T-helper 2 cell (primary cell): ENCODE data around the gene PROB1.
"Not testable (repeated sequence)": the region's sequence is repeated elsewhere in the genome, so short reads cannot be mapped to it uniquely, and the experiment has no call there.

Source experiments
- DNase-seq, 5 experiments: peaks; one replicate each; pipeline versions ENCODE4 v3.0.0 to v3.0.0-alpha.2; 2012 to 2022

The PROB1 gene

GRCh38 chr5:139413963-139414362 lies 19.1 kb upstream of the PROB1 start:
- peak in 1 of 5 experiments; percentile 38 for DNase-seq

DNA sequence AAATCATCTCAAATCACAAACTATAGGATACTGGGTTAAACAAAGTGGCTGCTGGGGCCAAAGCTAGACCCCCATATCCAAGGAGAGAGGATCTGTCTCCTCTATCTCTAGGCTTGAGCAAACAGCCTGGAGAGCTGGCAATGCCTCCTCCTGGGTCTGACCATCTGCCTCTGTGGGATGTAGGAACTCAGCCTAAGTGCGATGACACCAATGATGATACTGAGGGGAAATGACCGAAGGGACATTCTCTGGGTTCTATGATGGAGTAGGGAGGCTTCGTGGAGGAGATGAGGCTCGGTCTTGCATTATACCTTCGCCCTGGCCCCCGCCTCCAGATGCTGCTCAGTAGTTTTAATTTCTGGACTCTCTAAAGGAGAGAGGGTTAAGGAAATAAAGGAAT lies 18.2 kb upstream of the PROB1 start:
- no peak for DNase-seq

DNA sequence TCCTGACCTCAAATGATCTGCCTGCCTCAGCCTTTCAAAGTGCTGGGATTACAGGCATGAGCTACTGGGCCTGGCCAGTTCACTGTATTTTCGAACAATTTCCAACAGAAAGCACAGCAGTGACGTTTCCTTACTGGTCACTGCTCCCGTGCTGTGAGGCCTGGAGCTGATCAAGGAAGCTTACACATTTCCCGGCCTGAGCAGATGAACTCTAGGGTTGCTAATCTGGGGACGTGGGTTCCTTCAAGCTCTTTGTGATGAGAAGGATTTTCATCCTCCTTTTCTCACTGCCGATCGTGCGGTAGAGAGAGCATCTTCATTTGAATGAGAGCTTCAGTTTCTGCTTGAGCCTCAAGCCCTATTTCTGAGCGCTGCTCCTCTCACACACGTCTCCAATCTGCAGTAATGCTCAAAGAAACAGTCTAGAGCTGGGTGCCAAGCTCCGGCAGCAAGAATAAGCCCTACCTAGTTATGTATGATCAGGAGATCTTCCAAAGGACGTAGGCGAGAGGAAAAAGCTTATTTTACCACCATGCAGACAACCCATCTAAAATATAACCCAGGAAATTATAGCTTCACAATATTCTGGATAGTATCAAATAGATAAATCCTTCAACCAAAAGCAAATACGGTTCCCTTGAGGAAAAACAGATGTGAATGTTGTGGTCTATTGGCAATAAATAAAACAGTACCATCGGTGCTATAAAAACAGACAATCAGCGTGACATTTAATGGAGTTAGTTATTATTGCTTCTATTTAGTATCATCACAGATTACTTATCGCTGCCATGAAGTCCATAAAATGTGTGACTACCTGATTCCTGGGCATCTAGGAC lies 16.3 kb upstream of the PROB1 start:
- DNase-seq = no peak

DNA sequence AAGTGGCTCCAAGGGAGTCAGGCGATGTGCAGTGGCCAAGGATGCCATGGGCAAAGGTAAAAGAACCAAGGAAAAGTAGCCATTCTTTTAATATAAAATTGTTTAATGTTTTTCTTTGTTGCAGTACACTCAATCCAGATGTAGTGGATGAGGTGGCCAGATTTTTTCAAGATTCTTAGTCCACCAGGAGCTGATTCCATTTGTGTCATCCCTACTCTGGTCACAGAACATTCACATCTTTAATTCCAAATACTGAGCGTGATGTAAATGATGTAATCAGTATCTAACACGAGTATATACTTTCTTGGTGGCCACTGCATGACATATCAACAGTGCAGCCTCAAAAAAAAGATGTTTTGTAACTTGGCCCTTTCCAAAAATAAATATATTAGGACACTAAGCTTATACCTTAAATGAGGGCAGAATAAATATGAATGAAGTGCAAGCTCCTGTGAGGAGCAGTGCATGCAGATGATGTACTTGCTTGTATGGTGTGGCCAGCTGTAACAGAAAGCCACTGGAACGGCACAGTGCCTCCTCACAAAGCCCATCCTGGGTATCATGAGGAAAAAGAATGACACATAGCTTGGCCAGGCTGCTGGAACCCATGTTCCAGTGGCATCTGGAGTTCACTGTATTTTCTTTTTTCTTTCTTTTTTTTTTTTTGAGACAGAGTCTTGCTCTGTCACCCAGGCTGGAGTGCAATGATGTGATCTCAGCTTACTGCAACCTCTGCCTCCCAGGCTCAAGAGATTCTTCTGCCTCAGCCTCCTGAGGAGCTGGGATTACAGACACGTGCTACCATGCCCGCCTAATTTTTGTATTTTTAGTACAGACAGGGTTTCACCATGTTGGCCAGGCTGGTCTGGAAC lies 15.5 kb upstream of the PROB1 start:
- DNase-seq = no peak

DNA sequence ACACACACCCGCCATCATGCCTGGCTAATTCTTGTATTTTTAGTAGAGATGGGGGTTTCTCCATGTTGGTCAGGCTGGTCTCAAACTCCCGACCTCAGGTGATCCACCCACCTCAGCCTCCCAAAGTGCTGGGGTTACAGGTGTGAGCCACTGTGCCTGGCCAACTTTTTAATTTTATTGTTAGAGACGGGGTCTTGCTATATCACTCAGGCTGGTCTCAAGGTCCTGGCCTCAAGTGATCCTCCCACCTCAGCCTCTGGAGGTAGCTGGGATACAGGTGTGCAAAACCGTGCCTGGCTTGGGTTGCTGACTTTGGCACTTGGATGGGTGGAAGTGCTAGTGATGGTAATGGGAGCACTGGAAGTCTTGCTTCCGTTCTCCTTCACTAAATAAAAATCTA lies 14.2 kb upstream of the PROB1 start:
- DNase-seq = not testable (repeated sequence)

DNA sequence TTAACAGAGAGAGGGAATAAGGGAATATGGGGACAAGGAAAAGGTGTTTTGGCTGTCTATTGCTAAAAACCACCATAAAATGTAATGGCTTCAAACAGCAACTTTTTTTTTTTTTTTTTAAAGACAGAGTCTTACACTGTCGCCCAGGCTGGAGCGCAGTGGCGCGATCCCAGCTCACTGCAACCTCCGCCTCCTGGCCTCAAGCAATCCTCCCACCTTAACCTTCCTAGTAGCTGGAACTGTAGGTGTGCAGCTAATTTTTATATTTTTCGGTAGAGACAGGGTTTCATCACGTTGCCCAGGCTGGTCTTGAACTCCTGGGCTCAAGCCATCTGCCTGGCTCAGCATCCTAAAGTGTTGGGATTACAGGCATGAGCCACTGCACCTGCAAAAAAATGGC lies 13.3 kb upstream of the PROB1 start:
- no peak for DNase-seq

DNA sequence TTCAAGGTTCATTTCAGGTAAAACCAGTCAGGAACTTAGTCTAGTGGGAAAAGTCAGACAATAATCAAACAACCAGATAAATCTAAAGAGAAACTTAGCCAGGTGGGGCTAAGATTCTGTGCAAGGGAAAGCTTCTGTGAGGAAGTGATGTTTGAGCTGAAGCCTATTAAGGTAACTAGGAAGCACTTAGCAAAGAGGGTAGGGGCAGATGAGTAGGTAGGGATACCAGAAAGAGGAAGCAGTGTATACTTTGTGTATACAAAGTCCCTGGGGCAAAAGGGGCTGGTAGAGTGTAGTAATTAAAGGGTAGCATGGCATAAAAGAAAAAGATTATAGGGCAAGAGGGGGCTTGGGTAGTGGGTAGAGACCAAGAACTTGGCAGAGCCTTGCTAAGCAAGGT lies 12.6 kb upstream of the PROB1 start:
- no peak for DNase-seq

- no peak for DNase-seq
Observed at GRCh38 chr5:139406963-139407362, 12.1 kb upstream of the PROB1 start.

DNA sequence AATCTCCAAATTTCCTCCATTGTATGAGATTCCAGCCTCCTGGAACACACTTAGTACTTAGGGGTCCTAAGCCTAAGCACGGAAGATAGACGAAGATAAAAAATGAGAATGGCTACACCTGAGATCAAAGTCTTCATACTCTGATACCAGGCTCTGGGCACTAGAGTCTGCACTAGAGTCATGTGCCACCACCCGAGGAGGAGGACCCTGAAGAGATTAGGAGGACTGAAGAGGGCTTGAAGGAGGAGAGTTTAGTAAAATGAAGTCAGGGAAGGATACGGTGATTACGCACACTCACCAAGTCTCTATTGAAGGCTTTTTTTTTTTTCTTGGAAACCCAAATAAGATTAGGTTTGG lies 9.6 kb upstream of the PROB1 start:
- peak in 1 of 5 experiments; percentile 41 for DNase-seq

DNA sequence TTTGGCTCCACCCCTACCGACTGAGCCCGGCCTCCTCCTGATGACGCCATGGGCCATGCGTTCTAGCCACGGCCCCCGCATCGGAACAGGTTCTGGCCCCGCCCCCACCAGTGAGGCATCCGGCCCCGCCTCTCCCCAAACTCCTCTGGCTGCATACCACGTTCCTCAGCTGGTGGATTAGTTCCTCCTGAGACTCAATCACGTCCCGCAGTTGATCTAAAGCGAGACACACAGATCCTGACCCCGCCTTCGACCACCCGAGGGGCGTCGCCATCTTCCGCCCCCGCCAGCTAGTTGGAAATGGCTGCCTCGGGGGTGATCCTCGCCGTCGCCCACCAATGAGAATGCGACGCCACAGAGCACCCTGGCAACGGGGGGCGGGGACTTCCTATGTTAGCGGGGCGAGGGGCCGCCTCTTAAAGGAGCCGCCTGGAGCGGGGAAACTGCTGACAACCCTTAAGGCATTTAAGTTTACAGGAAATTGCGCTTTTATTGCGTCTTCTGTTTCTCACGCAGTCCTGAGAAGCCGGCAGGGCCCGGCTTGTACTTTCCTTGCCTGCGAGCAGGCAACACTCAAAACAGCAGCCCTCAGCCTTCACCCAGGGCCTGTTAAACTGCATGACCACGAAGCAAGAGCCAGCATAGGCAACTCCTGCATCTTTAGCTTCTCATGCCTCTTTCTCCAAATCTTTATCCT lies 9.0 kb upstream of the PROB1 start, which contains the start of gene SPATA24:
Gene SPATA24, minus strand, starts transcription at position 303 of the 697 bp plus-strand sequence. Its CDS starts 29 bp downstream, at position 274.
- DNase-seq = peak; percentile 92 to 99 (median 96)

DNA sequence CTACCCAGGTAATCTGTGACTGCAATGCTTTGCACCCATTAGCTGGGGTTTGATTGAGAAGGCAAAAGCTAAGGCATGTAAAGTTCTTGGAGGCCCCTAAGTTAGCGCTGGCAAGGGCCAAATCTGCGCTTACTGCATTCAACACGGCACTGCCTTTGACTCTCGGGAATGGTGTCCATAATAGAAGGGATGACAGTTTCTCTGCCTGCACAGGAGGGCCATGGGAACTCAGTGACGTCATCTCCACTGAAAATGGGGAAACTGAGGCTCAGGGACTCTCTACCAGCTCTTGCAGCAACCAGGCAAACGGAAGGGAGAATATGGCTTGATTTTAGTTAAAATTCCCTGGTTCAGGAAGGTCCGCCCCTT lies 8.5 kb upstream of the PROB1 start:
- DNase-seq = no peak

- DNase-seq = no peak
Observed at GRCh38 chr5:139402561-139403158, 7.8 kb upstream of the PROB1 start.

DNA sequence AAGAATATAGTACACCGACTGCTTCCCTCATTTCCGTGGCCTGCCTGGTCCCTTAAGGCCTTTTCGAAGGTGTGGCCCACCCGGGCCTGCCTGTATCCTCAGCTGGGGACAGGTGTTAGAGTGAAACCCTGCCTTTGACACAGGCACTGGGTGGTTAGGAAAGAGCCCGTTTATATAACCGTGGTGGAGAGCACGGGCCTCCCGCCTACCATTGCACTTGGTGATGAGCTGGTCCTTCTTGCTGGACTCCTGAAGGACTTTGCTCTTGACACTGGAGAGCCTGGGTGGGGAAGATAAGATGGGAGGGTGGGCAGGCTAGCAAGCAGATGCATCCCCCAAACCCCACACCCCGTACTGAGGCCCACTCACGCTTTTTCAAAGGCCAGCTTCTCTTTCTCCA lies 6.6 kb upstream of the PROB1 start:
- no peak for DNase-seq

DNA sequence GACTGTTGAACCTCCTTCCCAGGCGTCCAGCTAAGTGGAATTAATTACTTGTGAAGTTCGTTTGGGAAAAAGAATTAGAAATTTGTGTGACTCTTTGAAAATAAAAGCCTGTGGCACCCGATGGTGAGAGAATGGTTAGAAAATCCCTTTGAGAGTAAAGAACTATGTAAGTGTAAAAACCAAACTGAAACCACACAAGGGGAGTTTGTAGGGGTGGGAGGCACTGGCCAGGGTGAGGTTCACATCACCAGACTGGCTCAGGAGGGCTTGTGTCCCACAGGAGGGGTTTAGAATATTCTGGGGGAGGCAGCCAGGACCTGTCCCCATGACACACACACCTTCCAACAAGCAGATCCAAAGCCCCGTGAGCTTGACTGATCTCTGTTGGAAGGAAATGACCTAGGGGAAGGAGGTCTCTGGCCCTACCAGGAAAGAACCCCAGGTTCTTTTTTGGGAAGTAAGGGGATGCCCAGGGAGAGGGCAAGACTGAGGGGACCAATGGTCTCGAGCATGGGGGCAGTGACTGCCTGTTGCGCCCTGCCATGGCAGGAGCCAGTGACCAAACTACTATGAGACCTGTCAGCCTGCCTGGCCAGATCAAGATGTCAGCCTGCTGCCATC lies 4.7 kb upstream of the PROB1 start:
- no peak for DNase-seq

GRCh38 chr5:139397921-139398320 lies 3.0 kb upstream of the PROB1 start:
- DNase-seq = no peak

DNA sequence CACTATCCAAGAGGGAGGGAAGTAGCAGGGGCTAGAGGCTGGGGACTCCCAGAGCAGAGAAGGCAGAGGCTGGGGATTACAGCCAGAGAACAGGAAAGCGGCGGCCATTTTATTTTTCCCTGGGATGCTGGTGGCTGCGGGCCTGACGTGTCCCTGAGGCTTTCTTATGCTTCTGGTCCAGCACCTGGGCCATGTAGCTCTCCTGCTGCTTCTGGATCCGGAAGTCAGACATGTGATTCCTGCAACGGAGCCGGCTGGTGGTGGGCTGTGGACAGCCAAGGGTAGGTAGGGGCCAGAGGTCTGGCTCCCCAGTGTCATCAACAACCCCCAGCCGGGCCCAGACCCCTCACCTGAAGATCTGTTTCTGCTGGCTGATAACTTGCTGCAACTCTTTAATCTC lies 1.8 kb upstream of the PROB1 start:
- DNase-seq = no peak

- DNase-seq = no peak
Observed at GRCh38 chr5:139395844-139396640, 1.1 kb upstream of the PROB1 start.

GRCh38 chr5:139394123-139394653 lies 716 bp downstream of the PROB1 start:
- DNase-seq = peak in 3 of 5 experiments; percentile 39 to 75 (median 42)

DNA sequence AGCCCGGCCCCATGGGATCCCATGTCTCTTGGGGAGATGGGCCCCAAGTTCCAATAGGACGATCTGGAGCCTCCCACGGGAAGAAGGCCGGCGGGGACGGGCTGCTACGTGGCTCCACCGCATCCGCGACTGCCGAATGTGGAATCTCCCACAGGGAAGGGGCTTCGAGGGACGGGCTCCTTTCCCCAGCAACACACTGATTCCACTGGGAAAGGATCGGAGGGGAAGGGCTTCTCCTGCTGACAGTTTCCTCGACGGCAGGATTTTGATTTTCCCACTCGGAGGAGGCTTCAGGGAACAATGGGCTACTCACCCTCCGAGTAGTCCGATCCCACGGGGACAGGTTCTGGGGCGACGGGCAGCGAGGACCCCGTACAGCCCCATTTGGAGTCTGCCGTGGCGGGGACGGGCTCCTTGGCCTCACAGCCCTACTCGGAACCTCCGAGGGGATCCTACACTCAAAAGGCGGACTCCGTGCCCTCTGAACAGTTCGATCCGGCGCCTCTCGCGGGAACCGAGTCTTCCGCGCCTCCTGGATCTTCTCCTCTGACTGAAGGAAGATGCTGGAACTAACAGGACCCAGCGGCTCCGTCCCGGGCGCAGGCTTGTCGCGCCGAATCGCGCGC lies 1.3 kb downstream of the PROB1 start:
- no peak for DNase-seq

GRCh38 chr5:139392678-139393496 lies 2.0 kb downstream of the PROB1 start:
- peak; percentile 58 to 91 (median 69) for DNase-seq
